Right lobe of liver (tissue), 6 donors: ENCODE data around the gene TNIP3. TPM values are rescaled to one million over a fixed set of nuclear protein-coding genes. Genes with fewer than 3 reads are reported as not detected.

Source experiments
- ATAC-seq, 4 donors: fragments of 200-7000 bp; cut with Tn5 transposase; one replicate each; pipeline ENCODE4 v1.9.1; 2020; ENCODE audit warnings: mild to moderate bottlenecking in 4 of 4, moderate library complexity in 4 of 4
- DNase-seq, 3 donors: peaks; one replicate each; pipeline ENCODE4 v3.0.0-alpha.2; 2020
- H3K27ac ChIP-seq, 3 donors: fragments of 200-600 bp; one replicate each; pipeline ENCODE4 v1.8.0; 2022
- H3K27me3 ChIP-seq, 2 donors: fragments of 200-600 bp; one replicate each; pipeline ENCODE4 v1.8.0; 2022
- H3K36me3 ChIP-seq, 4 donors: fragments of 200-600 bp; sonication (generic) in 1 of 4; one replicate each; pipeline versions ENCODE4 v1.5.1 to v1.8.0; 2017 to 2022; ENCODE audit warnings: control low read depth in 1 of 4
- H3K4me1 ChIP-seq, 4 donors: fragments of 200-600 bp; sonication (generic) in 1 of 4; one replicate each; pipeline versions ENCODE4 v1.5.1 to v1.8.0; 2017 to 2022; ENCODE audit warnings: control low read depth in 1 of 4
- H3K4me3 ChIP-seq, 3 donors: fragments of 200-600 bp; one replicate each; pipeline ENCODE4 v1.8.0; 2022
- H3K9me3 ChIP-seq, 4 donors: fragments of 200-600 bp; sonication (generic) in 1 of 4; one replicate each; pipeline versions ENCODE4 v1.5.1 to v1.8.0; 2017 to 2022; ENCODE audit warnings: control low read depth in 1 of 4
- POLR2A ChIP-seq: fragments of 450-650 bp; IDR thresholded peaks from one replicate; pipeline ENCODE4 v1.6.1; 2017; ENCODE audit warnings: antibody characterized with exemption, mild to moderate bottlenecking
- WGBS: methylation state at CpG from one replicate; pipeline ENCODE4 v1.1.6; 2018; ENCODE audit warnings: low coverage, low lambda C conversion rate; ENCODE audit not compliant: insufficient coverage; ENCODE audit errors: missing lambda C conversion rate; 5-methylcytosine and 5-hydroxymethylcytosine counted together
- intact Hi-C, 2 donors: fragments of 100-400 bp; cut with DNase I; formaldehyde crosslinking; loops; one replicate each; pipeline versions ENCODE4 v1.11.2 to v1.14.1; 2022
- small RNA-seq, 2 experiments: library from RNA; depleted of rRNA; stranded (forward); fragments of <200 nt; gene quantifications; one replicate each; pipeline ENCODE3, GENCODE V24; 2016
- total RNA-seq, 6 experiments: library from RNA; depleted of rRNA in 2 of 6; stranded (reverse); fragments of >200 nt in 2 of 6; fragmentation: NEBNext Ultra II Directional in 3 of 6; extraction: Animal tissue kit (Norgen Biotek cat#: 25700) in 3 of 6; gene quantifications; one replicate each; pipeline versions ENCODE4 v1.1.0 to v1.2.4, GENCODE V29; 2016 to 2023
- TF ChIP-seq, protein P1 (sequence below), 4 donors: fragments of 200-600 bp in 3 of 4; fragments of 450-650 bp in 1 of 4; IDR thresholded peaks; one replicate each; pipeline versions ENCODE4 v1.5.1 to v1.8.0; 2016 to 2022; ENCODE audit warnings: antibody characterized with exemption in 4 of 4, mild to moderate bottlenecking in 2 of 4
- donor health status: DM: no; HTN: yes; CAD: no.
- donor health status: DM: no; HTN: no; CAD: no.
- donor health status: DM: no; HTN: no; CAD: no.
- donor health status: DM: no; HTN: yes; CAD: no.
- donor health status: DM: no; HTN: yes; CAD: no.

Gene TNIP3
- total RNA-seq, 6 experiments from 2014 or later: 0.06 TPM; not detected in 5

DNA sequence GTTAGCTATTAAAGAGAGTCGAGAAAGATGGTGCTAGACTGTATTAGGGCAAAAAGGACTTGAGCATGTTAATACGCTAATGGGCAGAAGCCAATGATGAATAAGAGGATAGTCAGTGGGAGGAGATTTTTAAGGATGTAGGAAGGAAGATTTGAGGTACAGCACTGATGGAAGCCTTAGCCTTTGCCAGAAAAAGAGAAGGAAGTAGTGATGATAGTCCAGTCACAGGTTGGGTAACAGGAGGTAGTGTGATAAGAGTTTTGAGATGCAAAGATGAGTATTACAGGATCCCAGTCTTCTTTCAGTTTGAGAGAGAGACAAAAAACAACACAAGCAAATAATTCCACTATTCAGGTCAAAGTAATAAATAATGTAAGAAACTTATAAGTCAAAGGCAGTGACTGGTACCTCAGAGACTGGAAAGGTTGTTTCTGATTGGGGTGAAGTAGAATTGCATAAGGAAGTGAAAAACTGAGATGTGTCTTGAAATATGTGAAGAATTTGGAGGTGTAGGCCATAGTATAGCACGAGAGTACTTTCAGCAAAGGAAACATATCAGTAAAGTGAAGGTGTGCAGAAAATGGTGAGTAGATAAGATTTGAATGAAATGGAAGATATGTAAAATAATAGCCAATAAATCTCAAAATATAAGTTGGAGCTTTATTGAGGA, 69.7 kb downstream of the TNIP3 start:
- Histone ChIP-seq H3K27ac (no peak overlapping the region), H3K4me3 (no peak overlapping the region), H3K9me3 (no peaks in the 10 kb centered on the region), H3K4me1 (no peaks in the 10 kb centered on the region), H3K27me3 (no peaks in the 10 kb centered on the region), H3K36me3 (no peaks in the 10 kb centered on the region)
- no peak for TF ChIP-seq POLR2A
- TF ChIP-seq, protein P1, sequence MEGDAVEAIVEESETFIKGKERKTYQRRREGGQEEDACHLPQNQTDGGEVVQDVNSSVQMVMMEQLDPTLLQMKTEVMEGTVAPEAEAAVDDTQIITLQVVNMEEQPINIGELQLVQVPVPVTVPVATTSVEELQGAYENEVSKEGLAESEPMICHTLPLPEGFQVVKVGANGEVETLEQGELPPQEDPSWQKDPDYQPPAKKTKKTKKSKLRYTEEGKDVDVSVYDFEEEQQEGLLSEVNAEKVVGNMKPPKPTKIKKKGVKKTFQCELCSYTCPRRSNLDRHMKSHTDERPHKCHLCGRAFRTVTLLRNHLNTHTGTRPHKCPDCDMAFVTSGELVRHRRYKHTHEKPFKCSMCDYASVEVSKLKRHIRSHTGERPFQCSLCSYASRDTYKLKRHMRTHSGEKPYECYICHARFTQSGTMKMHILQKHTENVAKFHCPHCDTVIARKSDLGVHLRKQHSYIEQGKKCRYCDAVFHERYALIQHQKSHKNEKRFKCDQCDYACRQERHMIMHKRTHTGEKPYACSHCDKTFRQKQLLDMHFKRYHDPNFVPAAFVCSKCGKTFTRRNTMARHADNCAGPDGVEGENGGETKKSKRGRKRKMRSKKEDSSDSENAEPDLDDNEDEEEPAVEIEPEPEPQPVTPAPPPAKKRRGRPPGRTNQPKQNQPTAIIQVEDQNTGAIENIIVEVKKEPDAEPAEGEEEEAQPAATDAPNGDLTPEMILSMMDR (IDR thresholded peaks at IDR 0.05): no peak
- intact Hi-C loops: no loop called here
- WGBS: 24% methylated on average over 2 of the region's 3 CpGs
- ATAC-seq (no peak), DNase-seq (no peak)

DNA sequence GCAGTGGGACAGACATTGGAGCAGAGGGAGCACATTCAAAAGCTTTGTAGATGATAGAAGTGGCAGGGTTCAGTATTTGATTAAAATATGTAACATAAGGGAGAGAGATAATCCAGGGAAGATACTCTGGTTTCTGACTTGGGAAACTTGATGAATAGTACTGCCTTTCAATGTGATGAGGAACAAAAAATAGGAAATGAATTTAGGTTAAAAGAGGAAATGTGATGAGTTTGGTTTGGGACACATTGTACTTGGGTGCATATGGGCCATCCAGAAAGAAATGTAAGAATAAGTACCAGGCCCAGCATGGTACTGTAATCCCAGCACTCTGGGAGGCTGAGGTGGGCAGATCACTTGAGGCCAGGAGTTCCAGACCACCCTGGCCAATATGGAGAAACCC, 70.9 kb downstream of the TNIP3 start:
- no peak for DNase-seq
- H3K9me3 ChIP-seq: no peaks in the 10 kb centered on the region
- no peaks in the 10 kb centered on the region for H3K36me3 ChIP-seq
- no peak overlapping the region for H3K4me3 ChIP-seq
- TF ChIP-seq, protein P1 (IDR thresholded peaks at IDR 0.05): no peak
- no peak for TF ChIP-seq POLR2A
- H3K27me3 ChIP-seq: no peaks in the 10 kb centered on the region
- no peak for ATAC-seq
- intact Hi-C loops: no loop called here
- no peaks in the 10 kb centered on the region for H3K4me1 ChIP-seq
- no peak overlapping the region for H3K27ac ChIP-seq

DNA sequence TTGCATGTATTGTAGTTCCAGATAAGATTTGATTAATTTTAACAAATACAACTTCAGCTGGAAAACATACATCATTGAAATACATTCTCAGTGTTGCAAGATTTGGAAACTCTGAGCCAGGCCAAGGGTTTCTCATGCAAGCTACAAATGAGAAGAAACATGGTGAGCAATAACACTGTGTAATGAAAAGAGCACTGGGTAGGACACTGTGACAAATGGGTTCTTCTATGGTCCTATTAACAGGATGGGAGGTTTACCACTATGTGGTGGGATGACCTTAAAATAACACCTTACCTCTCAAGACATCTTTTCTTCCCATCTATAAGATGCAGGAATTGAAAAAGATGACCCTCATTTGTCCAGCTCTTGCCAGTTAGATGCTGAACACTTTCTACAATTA, 72.2 kb downstream of the TNIP3 start:
- no peaks in the 10 kb centered on the region for H3K27me3 ChIP-seq
- ATAC-seq: no peak
- TF ChIP-seq POLR2A: no peak
- H3K36me3 ChIP-seq: no peaks in the 10 kb centered on the region
- no peak overlapping the region for H3K4me3 ChIP-seq
- intact Hi-C loops: no loop called here
- H3K9me3 ChIP-seq: no peaks in the 10 kb centered on the region
- H3K27ac ChIP-seq: no peak overlapping the region
- H3K4me1 ChIP-seq: no peaks in the 10 kb centered on the region
- DNase-seq: no peak

DNA sequence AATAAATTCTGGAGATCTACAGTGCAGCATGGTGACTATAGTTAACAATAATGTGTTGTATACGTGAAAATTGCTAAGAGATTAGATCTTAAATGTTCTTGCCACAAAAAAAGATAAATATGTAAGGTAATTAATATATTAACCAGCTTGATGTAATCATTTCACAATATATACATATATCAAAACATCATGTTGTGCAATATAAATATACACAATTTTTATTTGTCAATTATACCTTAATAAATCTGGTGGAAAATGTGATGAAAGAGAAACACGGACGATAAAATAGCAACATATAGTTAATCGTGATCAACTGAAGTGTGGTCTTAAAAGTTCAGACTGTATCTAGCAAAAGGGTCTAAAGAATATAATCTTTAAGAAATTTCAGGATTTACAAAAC, 75.3 kb downstream of the TNIP3 start:
- WGBS: 58% methylated on average over 4 of the region's 4 CpGs
- ATAC-seq (no peak), DNase-seq (no peak)
- Histone ChIP-seq H3K27me3 (peaks cover 0 to 5% of the 10 kb centered on the region in 2 donors), H3K4me1 (no peaks in the 10 kb centered on the region), H3K27ac (no peak overlapping the region), H3K9me3 (no peaks in the 10 kb centered on the region), H3K36me3 (no peaks in the 10 kb centered on the region), H3K4me3 (no peak overlapping the region)
- intact Hi-C loops: no loop called here
- no peak for TF ChIP-seq POLR2A
- TF ChIP-seq, protein P1 (IDR thresholded peaks at IDR 0.05): no peak

Small RNAs within 50 kb of the gene (small RNA-seq; reads per million reads assigned to genes)
- gene RNU6-948P: 0 reads per million in 2 experiments

Other genes with a start within 250 kb of the TNIP3 start
- gene PRDM5, start 241.6 kb downstream of the TNIP3 start, total RNA-seq: under 1 TPM; 0.20 to 0.64 (median 0.36) TPM
- under 1 TPM; 0.27 to 0.77 (median 0.52) TPM for gene NDNF, start 91.8 kb downstream of the TNIP3 start, total RNA-seq
- gene QRFPR, start 216.7 kb upstream of the TNIP3 start, total RNA-seq: not detected